GM19025 (cell line): Measurements from ENCODE around the gene HCFC1.

Experiments
- ATAC-seq: cut with Tn5 transposase; IDR thresholded peaks from one replicate; pipeline ENCODE4 v1.9.1; 2021; ENCODE audit warnings: mild to moderate bottlenecking, low read depth, moderate library complexity; ENCODE audit not compliant: unreplicated experiment

The HCFC1 gene

GRCh38 chrX:153926858-153927671, 44.6 kb downstream of the HCFC1 start:
- ATAC-seq = peak; percentile 29

GRCh38 chrX:153926552-153926857, 45.1 kb downstream of the HCFC1 start:
- no peak for ATAC-seq

- ATAC-seq = no peak
These were observed 45.7 kb downstream of the HCFC1 start, which contains the start of gene ARHGAP4 for GRCh38 chrX:153925739-153926551. Gene ARHGAP4 (minus strand): TSS chrX:153926264. CDS start chrX:153926202, 62 bp downstream.

GRCh38 chrX:153925387-153925738, 46.3 kb downstream of the HCFC1 start:
- ATAC-seq = no peak

- no peak for ATAC-seq
These were observed 47.3 kb downstream of the HCFC1 start for GRCh38 chrX:153924149-153924861.

GRCh38 chrX:153922932-153923857, 48.4 kb downstream of the HCFC1 start:
- ATAC-seq = no peak

GRCh38 chrX:153921511-153922446, 49.8 kb downstream of the HCFC1 start:
- no peak for ATAC-seq

- no peak for ATAC-seq
These were observed 50.5 kb downstream of the HCFC1 start for GRCh38 chrX:153921070-153921469.

GRCh38 chrX:153920546-153920945, 51.1 kb downstream of the HCFC1 start:
- ATAC-seq = no peak

GRCh38 chrX:153919281-153919680, 52.3 kb downstream of the HCFC1 start:
- no peak for ATAC-seq

GRCh38 chrX:153917869-153918268, 53.7 kb downstream of the HCFC1 start:
- no peak for ATAC-seq

- no peak for ATAC-seq
These were observed 57.9 kb downstream of the HCFC1 start for GRCh38 chrX:153913701-153914100.

GRCh38 chrX:153913211-153913610, 58.4 kb downstream of the HCFC1 start:
- no peak for ATAC-seq

GRCh38 chrX:153911798-153912197, 59.8 kb downstream of the HCFC1 start:
- ATAC-seq = no peak

- ATAC-seq = no peak
These were observed 61.2 kb downstream of the HCFC1 start for GRCh38 chrX:153910446-153910845.

- no peak for ATAC-seq
These were observed 61.6 kb downstream of the HCFC1 start for GRCh38 chrX:153909980-153910360.

- no peak for ATAC-seq
These were observed 62.3 kb downstream of the HCFC1 start for GRCh38 chrX:153909024-153909979.
